NCI-H128 (cell line): Measurements from ENCODE around the gene RNU6-1.

Experiments
- DNase-seq: peaks from one replicate; lab custom pipeline; 2025; ENCODE audit not compliant: unreplicated experiment; lab: John Stamatoyannopoulos, UW

RNU6-1 gene

DNA sequence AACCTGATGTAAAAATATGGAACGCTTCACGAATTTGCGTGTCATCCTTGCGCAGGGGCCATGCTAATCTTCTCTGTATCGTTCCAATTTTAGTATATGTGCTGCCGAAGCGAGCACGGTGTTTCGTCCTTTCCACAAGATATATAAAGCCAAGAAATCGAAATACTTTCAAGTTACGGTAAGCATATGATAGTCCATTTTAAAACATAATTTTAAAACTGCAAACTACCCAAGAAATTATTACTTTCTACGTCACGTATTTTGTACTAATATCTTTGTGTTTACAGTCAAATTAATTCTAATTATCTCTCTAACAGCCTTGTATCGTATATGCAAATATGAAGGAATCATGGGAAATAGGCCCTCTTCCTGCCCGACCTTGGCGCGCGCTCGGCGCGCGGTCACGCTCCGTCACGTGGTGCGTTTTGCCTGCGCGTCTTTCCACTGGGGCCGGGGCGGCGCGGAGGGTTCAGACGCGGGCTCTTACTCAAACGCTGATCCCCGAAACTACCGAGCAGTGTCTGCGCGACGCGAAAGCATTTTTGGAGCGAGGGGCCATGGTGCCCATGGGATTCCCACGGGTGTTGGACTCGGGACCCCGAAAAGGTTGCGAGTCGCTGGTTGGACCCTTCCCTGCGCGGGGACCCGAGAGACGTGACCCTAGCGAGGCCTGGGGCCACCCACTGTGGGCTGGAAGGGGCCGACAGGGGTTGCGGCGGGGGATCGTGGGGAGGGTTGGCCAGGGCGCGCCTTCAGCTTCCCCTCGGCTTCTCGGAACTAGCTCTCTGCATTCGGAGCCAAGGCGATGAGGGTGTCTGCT is at the start of gene RNU6-1:
Gene RNU6-1 (minus strand): TSS at position 117 of the 820 bp plus-strand sequence.
- DNase-seq, result peak; percentile 78

GRCh38 chr15:67887776-67888175 is 47.9 kb upstream of the RNU6-1 start:
- no peak for DNase-seq

DNA sequence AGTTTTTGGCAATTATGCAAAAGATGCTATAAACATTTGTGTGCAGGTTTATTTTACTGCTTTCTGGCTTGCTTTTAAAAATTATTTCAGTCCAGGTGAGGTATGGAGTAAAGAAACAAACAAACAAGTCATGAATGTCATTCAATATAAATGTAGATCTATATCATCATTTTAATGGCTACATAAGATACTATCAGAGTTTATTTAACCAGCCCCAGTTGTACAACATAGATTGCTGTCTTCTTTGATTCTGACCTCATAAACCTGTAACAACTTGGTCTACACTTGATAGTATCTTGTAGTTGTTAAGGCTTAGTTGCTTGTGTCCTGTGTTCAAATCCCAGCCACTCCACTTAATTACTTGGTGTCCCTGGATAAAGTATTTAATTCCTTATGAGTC is 46.0 kb upstream of the RNU6-1 start:
- no peak for DNase-seq

DNA sequence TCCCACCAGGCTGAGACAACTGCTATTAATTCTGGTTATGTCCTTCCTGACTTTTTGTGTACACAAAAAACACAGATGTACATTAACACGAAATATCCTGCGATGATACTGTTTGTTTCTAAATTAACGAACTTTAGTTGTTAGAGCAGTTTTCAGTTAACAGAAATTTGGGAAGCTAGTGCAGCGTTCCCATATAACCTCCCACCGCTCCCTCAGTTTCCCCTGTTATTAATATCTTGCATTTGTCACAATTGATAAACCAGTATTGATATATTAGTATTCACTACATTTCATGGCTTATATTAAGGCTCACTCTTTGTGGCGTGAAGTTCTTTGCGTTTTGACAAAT is 45.3 kb upstream of the RNU6-1 start:
- no peak for DNase-seq

DNA sequence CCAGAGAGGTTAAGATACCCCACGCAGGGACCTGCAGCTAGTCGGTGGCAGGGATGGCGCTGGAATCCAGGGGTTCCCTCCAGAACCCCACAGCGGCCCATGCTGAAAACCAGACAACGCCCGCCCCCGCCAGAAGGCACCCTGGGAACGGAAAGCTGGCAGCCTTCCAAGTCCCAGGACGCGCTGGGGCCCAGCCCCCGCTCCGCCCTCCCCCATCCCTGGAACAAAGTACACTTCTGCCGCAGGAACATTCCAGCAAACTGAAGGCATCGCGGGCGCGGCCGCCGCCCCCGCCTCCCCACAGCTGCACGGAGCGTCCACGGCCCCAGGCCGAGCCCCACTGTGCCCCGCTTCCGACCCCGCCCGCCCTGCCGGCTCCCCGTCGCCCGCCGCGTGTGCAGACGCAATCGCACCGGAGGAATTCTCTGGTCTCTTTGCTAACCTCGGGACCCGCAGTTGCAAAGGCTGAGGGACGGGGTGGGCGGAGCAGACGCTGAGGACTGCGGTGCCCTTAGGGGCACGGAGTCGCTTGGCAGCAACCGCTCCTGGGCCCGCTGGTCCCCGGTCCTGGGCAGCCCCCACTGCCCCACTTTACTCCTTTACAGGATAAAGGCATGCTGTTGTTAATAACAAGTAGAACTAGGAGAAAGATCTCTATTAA is 44.8 kb upstream of the RNU6-1 start:
- DNase-seq, result no peak

DNA sequence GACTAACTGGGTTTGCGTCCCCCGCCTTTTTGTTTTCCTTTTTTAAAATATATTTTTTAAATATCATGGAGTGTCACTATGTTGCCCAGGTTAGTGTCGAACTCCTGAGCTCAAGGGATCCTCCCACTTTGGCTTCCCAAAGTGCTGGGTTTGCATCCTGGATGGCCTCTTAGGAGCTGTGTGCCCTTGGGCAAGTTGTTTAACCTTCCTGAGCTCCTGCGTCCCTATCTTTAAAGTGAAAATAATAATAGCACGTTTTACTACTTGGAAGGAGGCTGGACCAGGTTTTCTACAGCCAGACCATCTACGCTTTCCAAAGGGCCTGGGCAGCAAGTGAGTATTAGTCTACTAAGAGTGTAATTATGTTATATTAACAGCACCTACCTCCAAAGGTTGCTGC is 44.2 kb upstream of the RNU6-1 start:
- no peak for DNase-seq

DNA sequence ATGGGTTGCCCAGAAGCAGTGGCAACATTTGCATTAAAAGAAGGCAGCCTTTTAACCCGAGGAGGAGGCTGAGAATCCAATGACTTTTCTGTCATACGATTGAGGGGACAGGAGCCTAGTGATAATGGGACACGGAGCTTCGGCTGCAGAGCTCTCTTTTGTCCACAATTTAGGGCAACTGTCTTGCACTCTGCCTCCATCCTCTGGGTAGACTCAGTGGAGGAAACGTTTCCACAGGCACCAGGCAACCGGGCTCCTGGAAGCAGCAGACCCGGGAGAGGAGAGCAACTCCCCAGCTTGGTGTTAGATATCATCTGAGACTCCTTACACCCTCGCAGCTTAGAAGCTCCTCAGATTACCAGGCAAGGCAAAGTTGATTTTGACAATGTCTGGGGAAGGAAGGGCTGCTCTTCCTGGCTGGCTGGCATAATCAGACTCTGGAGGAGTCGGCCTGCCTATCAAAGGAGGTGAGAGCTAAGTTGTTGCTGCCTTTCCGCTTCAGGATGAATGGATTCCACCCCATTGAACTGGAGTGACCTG is 43.5 kb upstream of the RNU6-1 start:
- no peak for DNase-seq

GRCh38 chr15:67882487-67883233 is 42.8 kb upstream of the RNU6-1 start:
- no peak for DNase-seq

GRCh38 chr15:67880651-67881182 is 40.9 kb upstream of the RNU6-1 start:
- DNase-seq, result no peak

DNA sequence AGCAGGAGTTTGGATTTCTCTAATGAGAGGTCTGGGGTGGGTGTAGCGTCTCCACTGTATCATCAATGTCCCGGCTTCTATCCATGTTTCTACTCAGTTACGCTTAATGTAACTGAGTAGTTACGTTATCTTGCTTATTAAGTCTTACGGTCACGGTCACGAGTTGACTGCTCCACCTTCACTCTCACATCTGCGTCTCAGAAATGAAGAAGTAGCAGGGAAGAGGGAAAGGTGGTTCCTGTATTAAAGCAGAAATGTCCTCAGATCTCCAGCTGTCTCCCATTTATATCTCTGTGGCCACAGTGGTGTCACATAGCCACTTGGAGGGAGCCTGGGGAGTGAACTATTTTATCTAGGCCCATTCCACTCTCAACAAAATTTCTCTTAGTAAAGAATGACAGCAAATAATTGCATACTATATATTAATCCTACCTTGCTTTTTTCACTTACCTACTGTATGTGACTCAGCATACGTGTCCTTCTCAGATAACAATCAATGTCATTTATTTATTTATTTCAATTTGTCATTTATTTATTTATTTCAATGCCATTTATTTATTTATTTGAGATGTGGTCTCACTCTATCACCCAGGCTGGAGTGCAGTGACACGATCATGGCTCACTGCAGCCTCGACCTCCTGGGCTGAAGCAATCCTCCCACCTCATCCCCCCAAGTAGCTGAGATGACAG is 39.7 kb upstream of the RNU6-1 start:
- DNase-seq, result no peak

DNA sequence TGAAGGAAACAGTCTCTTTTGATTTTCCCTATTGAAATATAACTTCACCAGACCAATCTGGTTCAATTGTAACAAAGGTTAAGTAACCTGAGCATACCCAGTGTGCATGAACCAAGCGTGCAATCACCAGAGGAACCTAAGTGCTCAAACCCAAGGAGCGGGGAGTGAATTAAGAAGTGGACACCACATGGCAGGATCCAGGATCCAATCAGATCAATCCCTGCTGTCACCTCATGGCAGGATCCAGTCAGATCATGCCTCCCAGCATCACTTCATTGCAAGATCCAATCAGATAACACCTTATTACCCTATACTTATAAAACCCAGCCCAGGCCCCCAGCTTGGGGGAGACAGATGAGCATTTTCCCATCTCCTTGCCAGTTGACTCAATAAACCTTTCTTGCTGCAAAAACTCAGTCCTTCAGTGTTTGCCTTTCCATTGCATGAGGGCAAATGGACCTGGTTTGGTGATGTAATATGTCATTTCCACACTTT is 38.9 kb upstream of the RNU6-1 start:
- no peak for DNase-seq

DNA sequence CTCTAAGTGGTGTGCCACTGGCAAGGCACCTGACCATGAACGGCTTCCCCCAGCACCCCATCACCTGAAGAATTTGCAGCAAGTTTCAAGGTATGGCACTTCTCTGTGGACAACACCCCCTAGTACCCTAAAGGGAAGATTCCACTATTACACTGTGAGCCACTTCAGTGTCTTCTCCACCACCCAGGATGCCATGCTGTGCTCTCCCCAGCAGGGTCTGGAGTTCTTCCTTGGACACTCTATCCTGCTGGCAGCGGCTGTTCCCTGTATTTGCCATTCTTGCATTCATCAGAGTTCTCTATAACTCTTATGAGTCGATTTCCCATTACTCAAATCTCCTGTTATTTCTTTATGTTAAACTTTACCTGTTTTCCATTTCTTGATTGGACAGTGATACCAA is 33.9 kb upstream of the RNU6-1 start:
- DNase-seq, result no peak

GRCh38 chr15:67870868-67871408 is 31.1 kb upstream of the RNU6-1 start:
- no peak for DNase-seq

DNA sequence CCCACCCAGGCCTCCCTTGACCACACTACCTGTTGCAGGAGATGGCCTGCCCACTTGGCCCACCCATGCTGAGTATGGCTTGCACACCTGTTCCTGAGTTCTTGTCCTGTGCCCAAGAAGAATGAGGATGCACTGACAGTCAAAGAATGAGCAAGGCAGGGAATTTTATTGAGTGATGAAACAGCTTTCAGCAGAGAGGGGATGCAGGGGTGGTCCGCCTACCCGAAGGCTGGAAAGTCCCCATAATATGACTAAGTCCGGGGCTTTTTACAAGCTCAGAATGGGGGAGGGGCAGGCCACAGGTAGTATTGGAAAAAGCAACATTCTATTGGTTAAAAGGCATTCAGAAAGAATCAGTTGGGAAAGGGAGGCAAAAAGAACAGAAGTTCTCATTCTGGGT is 29.9 kb upstream of the RNU6-1 start:
- no peak for DNase-seq

- no peak for DNase-seq
Observed at GRCh38 chr15:67865766-67866165, 25.9 kb upstream of the RNU6-1 start.

DNA sequence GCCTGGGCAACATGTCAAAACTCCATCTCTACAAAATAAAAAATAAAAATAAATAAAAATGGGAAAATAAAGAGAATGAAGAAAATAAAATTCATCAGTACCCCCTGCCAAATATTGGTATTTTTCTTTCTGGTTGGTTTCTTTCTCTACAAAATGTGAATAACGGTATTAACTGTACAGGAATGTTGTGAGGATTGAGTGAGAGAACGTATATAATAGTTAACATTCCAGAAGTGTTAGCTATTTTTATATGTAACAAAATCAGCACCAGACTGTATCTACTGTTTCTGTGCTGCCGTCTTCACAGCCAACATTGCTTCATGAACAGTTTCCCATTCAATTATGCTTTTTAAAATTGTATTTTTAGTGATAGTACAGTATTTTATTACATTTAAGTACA is 25.5 kb upstream of the RNU6-1 start:
- DNase-seq, result no peak

GRCh38 chr15:67863442-67863987 is 23.7 kb upstream of the RNU6-1 start:
- peak; percentile 24 for DNase-seq

- no peak for DNase-seq
Observed at GRCh38 chr15:67862750-67863441, 23.1 kb upstream of the RNU6-1 start.

GRCh38 chr15:67861983-67862382 is 22.1 kb upstream of the RNU6-1 start:
- DNase-seq, result no peak
